HepG2 (cell line): Measurements from ENCODE around the gene APOM. TPM values are rescaled to one million over a fixed set of nuclear protein-coding genes. Genes with fewer than 3 reads are reported as not detected.

Source experiments
- ASH2L ChIP-seq: fragments of 300-600, 200-600 bp; sonication (generic); IDR thresholded peaks from 2 replicates; pipeline ENCODE4 v1.7.0; 2017; ENCODE audit warnings: low read depth, mild to moderate bottlenecking, moderate library complexity, mixed read lengths, low read length; ENCODE audit not compliant: insufficient read length
- GLI4 ChIP-seq: sonication (generic); formaldehyde crosslinking; IDR thresholded peaks from 2 replicates; pipeline ENCODE4 v1.5.1; 2020; ENCODE audit warnings: missing genetic modification reagents, mild to moderate bottlenecking, moderate library complexity, borderline replicate concordance
- KLF11 ChIP-seq: IDR thresholded peaks from 2 replicates; pipeline ENCODE4 v1.6.1; 2016; ENCODE audit warnings: missing compliant biosample characterization
- MATR3 ChIP-seq: sonication (generic); formaldehyde crosslinking; IDR thresholded peaks from 2 replicates; pipeline ENCODE4 v1.4.0; 2020; ENCODE audit warnings: missing genetic modification reagents
- MEF2D ChIP-seq: sonication (generic); formaldehyde crosslinking; IDR thresholded peaks from 2 replicates; pipeline ENCODE4 v1.5.1; 2020; ENCODE audit warnings: mild to moderate bottlenecking, missing genetic modification reagents
- ZFX ChIP-seq: sonication (generic); formaldehyde crosslinking; IDR thresholded peaks from 2 replicates; pipeline ENCODE4 v1.4.0; 2020; ENCODE audit warnings: mild to moderate bottlenecking, low read depth, missing genetic modification reagents, moderate library complexity
- ZHX2 ChIP-seq, 2 experiments: sonication (generic) in 1 of 2; formaldehyde crosslinking in 1 of 2; IDR thresholded peaks; 2 replicates each; pipeline versions ENCODE4 v1.6.1 to v1.9.0; 2014 to 2022; ENCODE audit warnings: antibody characterized with exemption in 1 of 2, borderline replicate concordance in 1 of 2, inconsistent platforms in 1 of 2, low read depth in 1 of 2, missing genetic modification reagents in 1 of 2
- ZNF382 ChIP-seq: sonication (generic); formaldehyde crosslinking; IDR thresholded peaks from 2 replicates; pipeline ENCODE4 v1.5.0; 2020; ENCODE audit warnings: missing genetic modification reagents, mild to moderate bottlenecking, borderline replicate concordance
- ZNF503 ChIP-seq: sonication (generic); formaldehyde crosslinking; IDR thresholded peaks from 2 replicates; pipeline ENCODE4 v1.4.0; 2020; ENCODE audit warnings: missing genetic modification reagents
- polyA plus RNA-seq, 8 experiments: library from polyadenylated mRNA; depleted of rRNA in 3 of 8; stranded (reverse) in 7 of 8; unstranded in 1 of 8; fragments of >200 nt; fragmentation: Illumina TruSeq in 4 of 8; extraction: Trizol in 4 of 8; gene quantifications; 2 replicates each; pipeline versions ENCODE4 v1.2.1 to v1.2.3, GENCODE V29; 2011 to 2016; ENCODE audit warnings: low read depth in 4 of 8, missing spikeins in 1 of 8, mixed read lengths in 1 of 8; ENCODE audit not compliant: insufficient read depth in 1 of 8
- total RNA-seq, 5 experiments: library from RNA; depleted of rRNA; stranded (reverse); fragments of >200 nt; fragmentation: Illumina TruSeq; extraction: Trizol; gene quantifications; 2 replicates each; pipeline ENCODE4 v1.2.3, GENCODE V29; 2016; ENCODE audit warnings: low read depth in 1 of 5
- TF ChIP-seq, protein P1 (sequence below), 2 experiments: sonication (generic) in 1 of 2; formaldehyde crosslinking in 1 of 2; IDR thresholded peaks; 2 replicates each; pipeline versions ENCODE4 v1.4.0 to v1.6.1; 2016 to 2020; ENCODE audit warnings: borderline replicate concordance in 1 of 2, low read depth in 1 of 2, mild to moderate bottlenecking in 1 of 2, missing genetic modification reagents in 1 of 2

The APOM gene
- total and polyA plus RNA-seq, 2 of the 13 experiments (the other 11 are each of a cell fraction or from before 2014, with no cell fraction given) = 98.2 to 1,140 TPM

DNA sequence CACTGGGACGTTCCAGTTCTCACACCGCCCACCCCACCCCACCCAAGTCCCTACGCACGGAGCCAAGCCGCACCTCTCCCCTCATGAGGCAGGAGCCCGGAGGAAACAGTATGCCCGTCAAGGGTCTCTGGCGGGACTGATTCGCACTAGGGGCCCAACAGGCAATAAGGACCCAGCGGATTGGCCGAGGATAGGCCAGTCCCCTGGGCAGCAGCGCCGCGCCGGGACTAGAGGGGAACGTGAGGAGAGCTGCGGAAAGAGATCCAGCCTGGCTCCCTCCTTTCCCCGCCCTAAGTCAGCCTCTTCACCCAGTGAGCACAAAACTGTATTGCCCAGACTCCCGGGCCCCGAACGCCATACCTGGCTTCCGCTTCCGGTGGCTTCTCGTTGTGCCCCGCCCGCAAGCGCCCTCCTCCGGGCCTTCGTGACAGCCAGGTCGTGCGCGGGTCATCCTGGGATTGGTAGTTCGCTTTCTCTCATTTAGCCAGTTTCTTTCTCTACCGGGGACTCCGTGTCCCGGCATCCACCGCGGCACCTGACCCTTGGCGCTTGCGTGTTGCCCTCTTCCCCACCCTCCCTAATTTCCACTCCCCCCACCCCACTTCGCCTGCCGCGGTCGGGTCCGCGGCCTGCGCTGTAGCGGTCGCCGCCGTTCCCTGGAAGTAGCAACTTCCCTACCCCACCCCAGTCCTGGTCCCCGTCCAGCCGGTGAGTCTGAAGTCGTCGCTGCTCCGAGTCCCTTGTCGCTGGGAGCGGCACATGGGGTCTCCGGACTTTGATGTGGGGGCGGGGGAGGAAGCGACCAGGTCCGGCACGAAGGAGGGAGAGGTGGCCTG lies 10.0 kb downstream of the APOM start, which contains the start of gene CSNK2B (continued):
- TF ChIP-seq ZNF503 (CRISPR knock-in tag) = no peak; the same call in 1 of the 2 replicates
- TF ChIP-seq ZNF382 = no peak
- TF ChIP-seq MEF2D (CRISPR knock-in tag) = peak; percentile 38
- 0 out of 2 replicates have a peak, but pooled peaks have one; percentile 30 for TF ChIP-seq KLF11 (CRISPR knock-in tag)
- TF ChIP-seq MATR3 (CRISPR knock-in tag) = no peak
- TF ChIP-seq, protein P1, sequence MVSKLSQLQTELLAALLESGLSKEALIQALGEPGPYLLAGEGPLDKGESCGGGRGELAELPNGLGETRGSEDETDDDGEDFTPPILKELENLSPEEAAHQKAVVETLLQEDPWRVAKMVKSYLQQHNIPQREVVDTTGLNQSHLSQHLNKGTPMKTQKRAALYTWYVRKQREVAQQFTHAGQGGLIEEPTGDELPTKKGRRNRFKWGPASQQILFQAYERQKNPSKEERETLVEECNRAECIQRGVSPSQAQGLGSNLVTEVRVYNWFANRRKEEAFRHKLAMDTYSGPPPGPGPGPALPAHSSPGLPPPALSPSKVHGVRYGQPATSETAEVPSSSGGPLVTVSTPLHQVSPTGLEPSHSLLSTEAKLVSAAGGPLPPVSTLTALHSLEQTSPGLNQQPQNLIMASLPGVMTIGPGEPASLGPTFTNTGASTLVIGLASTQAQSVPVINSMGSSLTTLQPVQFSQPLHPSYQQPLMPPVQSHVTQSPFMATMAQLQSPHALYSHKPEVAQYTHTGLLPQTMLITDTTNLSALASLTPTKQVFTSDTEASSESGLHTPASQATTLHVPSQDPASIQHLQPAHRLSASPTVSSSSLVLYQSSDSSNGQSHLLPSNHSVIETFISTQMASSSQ (IDR thresholded peaks at IDR 0.05; ENCODE audit: low read depth) = 0 out of 2 replicates have a peak, but pooled peaks have one; percentile 37
- TF ChIP-seq, protein P1 (CRISPR knock-in tag; IDR thresholded peaks at IDR 0.05; ENCODE audit: borderline replicate concordance) = peak; percentile 51; the same call in 1 of the 2 replicates
- TF ChIP-seq ASH2L = peak; percentile 87
- TF ChIP-seq GLI4 (CRISPR knock-in tag) = no peak
- TF ChIP-seq ZHX2 (IDR thresholded peaks at IDR 0.05; ENCODE audit: low read depth) = no peak
- 0 out of 2 replicates have a peak, but pooled peaks have one; percentile 34 for TF ChIP-seq ZHX2 (CRISPR knock-in tag; IDR thresholded peaks at IDR 0.05; ENCODE audit: borderline replicate concordance)
- TF ChIP-seq ZFX (CRISPR knock-in tag) = peak; percentile 97
